TTC549 (cell line): ENCODE data around the gene CEP104.

ENCODE experiments used
- FAIRE-seq: peaks from 2 replicates; lab custom pipeline; 2012; peaks lifted over from hg19 to GRCh38; lab: Jason Lieb, UNC

CEP104 gene

GRCh38 chr1:3762151-3762872 lies 94.7 kb downstream of the CEP104 start:
- no peak for FAIRE-seq
